A549 (cell line): Measurements from ENCODE around the gene ERAP2. TPM values are rescaled to one million over a fixed set of nuclear protein-coding genes. Genes with fewer than 3 reads are reported as not detected.

Source experiments
- ATAC-seq, 2 experiments: fragments of 200-7000 bp in 1 of 2; fragments of >200 bp in 1 of 2; cut with Nextera tagmentation in 1 of 2; cut with Tn5 transposase in 1 of 2; 3 replicates each; pipeline versions ENCODE4 v1.8.0 to v1.9.1; 2018 to 2020; ENCODE audit warnings: mild to moderate bottlenecking in 1 of 2, moderate library complexity in 1 of 2
- CTCF ChIA-PET: fragments of 300-600 bp; sonication (Branson Sonifier 250); formaldehyde crosslinking; extraction: SDS; loops from one replicate; lab custom pipeline; 2021; ENCODE audit warnings: antibody characterized with exemption, inconsistent platforms; lab: Yijun Ruan, JAX
- POLR2A ChIA-PET: fragments of 350-600 bp; formaldehyde crosslinking; extraction: SDS; loops from one replicate; lab custom pipeline; 2021; ENCODE audit warnings: antibody characterized with exemption, inconsistent platforms; lab: Yijun Ruan, JAX
- DNase-seq, 2 experiments: peaks; one replicate each; pipeline versions ENCODE4 v3.0.0 to v3.0.0-alpha.2; 2011 to 2016; ENCODE audit warnings: low read depth in 1 of 2, low spot score in 1 of 2
- FAIRE-seq: peaks from 2 replicates; lab custom pipeline; 2011; peaks lifted over from hg19 to GRCh38; lab: Jason Lieb, UNC
- H3K27ac ChIP-seq, 2 experiments: fragments of >200 bp; sonication (Bioruptor Twin); formaldehyde crosslinking; 3 replicates each; pipeline ENCODE4 v1.5.1; 2016 to 2017
- H3K4me1 ChIP-seq: fragments of >200 bp; sonication (Bioruptor Twin); formaldehyde crosslinking; 3 replicates; pipeline ENCODE4 v1.6.1; 2016
- H3K4me2 ChIP-seq: fragments of >200 bp; sonication (Bioruptor Twin); formaldehyde crosslinking; 3 replicates; pipeline ENCODE4 v1.6.1; 2016
- H3K4me3 ChIP-seq: fragments of >200 bp; sonication (Bioruptor Twin); formaldehyde crosslinking; 3 replicates; pipeline ENCODE4 v1.5.1; 2016
- H3K9me3 ChIP-seq: fragments of >200 bp; sonication (Bioruptor Twin); formaldehyde crosslinking; 3 replicates; pipeline ENCODE4 v1.6.1; 2016
- BHLHE40 ChIP-seq: IDR thresholded peaks from 2 replicates; pipeline ENCODE4 v1.6.1; 2012; ENCODE audit warnings: low read depth, low read length, inconsistent platforms
- CBX8 ChIP-seq: fragments of 200-600 bp; sonication (generic); IDR thresholded peaks from 2 replicates; pipeline ENCODE4 v1.6.1; 2016
- CHD2 ChIP-seq: fragments of 150-350 bp; IDR thresholded peaks from 2 replicates; pipeline ENCODE4 v1.6.1; 2014; ENCODE audit warnings: low read length; ENCODE audit not compliant: partially characterized antibody
- FOSL2 ChIP-seq, 2 experiments: fragments of 450-650 bp in 1 of 2; fragments of >200 bp in 1 of 2; sonication (Bioruptor Twin) in 1 of 2; formaldehyde crosslinking; IDR thresholded peaks; 2 replicates each; pipeline versions ENCODE4 v1.5.0 to v1.6.1; 2016 to 2020; ENCODE audit warnings: mild to moderate bottlenecking in 1 of 2, moderate library complexity in 1 of 2
- HMGXB4 ChIP-seq: fragments of 250-450 bp; sonication (Bioruptor Pico); IDR thresholded peaks from 2 replicates; pipeline ENCODE4 v1.5.0; 2021; ENCODE audit warnings: mild to moderate bottlenecking, moderate library complexity, borderline replicate concordance
- HOXA7 ChIP-seq: fragments of 250-450 bp; sonication (Bioruptor Pico); IDR thresholded peaks from 2 replicates; pipeline ENCODE4 v1.5.0; 2020; ENCODE audit warnings: mild to moderate bottlenecking, moderate library complexity
- JUN ChIP-seq, 2 experiments: fragments of >200 bp; sonication (Bioruptor Twin); formaldehyde crosslinking; IDR thresholded peaks; 2 replicates in 1 of 2; 3 replicates in 1 of 2; pipeline ENCODE4 v1.6.1; 2016 to 2017
- MAX ChIP-seq: IDR thresholded peaks from 2 replicates; pipeline ENCODE4 v1.6.1; 2012
- NPAS2 ChIP-seq: fragments of 250-450 bp; sonication (Bioruptor Pico); IDR thresholded peaks from 2 replicates; pipeline ENCODE4 v1.8.0; 2022; ENCODE audit warnings: mild to moderate bottlenecking, moderate library complexity, borderline replicate concordance
- POLR2A ChIP-seq: IDR thresholded peaks from 2 replicates; pipeline ENCODE4 v1.6.1; 2012; ENCODE audit warnings: mild to moderate bottlenecking, low read length
- POLR2AphosphoS2 ChIP-seq: conservative IDR thresholded peaks from 2 replicates; pipeline ENCODE4 v1.6.1; 2012; ENCODE audit warnings: low read length, improper control_type of control experiment, inconsistent platforms
- RCOR1 ChIP-seq: fragments of 150-350 bp; IDR thresholded peaks from 2 replicates; pipeline ENCODE4 v1.6.1; 2014; ENCODE audit warnings: antibody characterized with exemption, low read length, low read depth
- REST ChIP-seq: fragments of 200-600 bp; sonication (generic); IDR thresholded peaks from 2 replicates; pipeline ENCODE4 v1.6.1; 2016; ENCODE audit warnings: antibody characterized with exemption, mild to moderate bottlenecking, moderate library complexity
- RFX5 ChIP-seq: fragments of 450-650 bp; IDR thresholded peaks from 2 replicates; pipeline ENCODE4 v1.7.1; 2014; ENCODE audit warnings: antibody characterized with exemption, mild to moderate bottlenecking, moderate library complexity
- TP53 ChIP-seq: fragments of 250-450 bp; sonication (Bioruptor Pico); IDR thresholded peaks from 2 replicates; pipeline ENCODE4 v1.5.0; 2021; ENCODE audit warnings: mild to moderate bottlenecking, moderate library complexity
- USF2 ChIP-seq: fragments of 450-650 bp; IDR thresholded peaks from 2 replicates; pipeline ENCODE4 v1.6.1; 2014; ENCODE audit warnings: antibody characterized with exemption
- ZC3H11A ChIP-seq: fragments of 450-650 bp; IDR thresholded peaks from 2 replicates; pipeline ENCODE4 v1.6.1; 2014; ENCODE audit warnings: antibody characterized with exemption, mild to moderate bottlenecking
- WGBS: methylation state at CpG from one replicate; pipeline ENCODE4 v1.1.6; 2017; ENCODE audit errors: missing lambda C conversion rate; 5-methylcytosine and 5-hydroxymethylcytosine counted together
- polyA plus RNA-seq, 4 experiments: library from polyadenylated mRNA; depleted of rRNA in 3 of 4; stranded (reverse); fragments of >200 nt; fragmentation: RNase III in 1 of 4; extraction: RNeasy Plus Mini Kit Qiagen cat#74134 plus additional on column Dnase treatment in 1 of 4; gene quantifications; 2 replicates in 3 of 4; 3 replicates in 1 of 4; pipeline ENCODE4 v1.2.3, GENCODE V29; 2011 to 2017

ERAP2 gene
- polyA plus RNA-seq, 2 of the 4 experiments (the other 2 are of a cell fraction): 1.0 to 2.2 TPM

- POLR2A ChIA-PET: no interaction called here
Measured at GRCh38 chr5:96879665-96880064, 3.4 kb downstream of the ERAP2 start.

GRCh38 chr5:96880444-96881164 is 4.3 kb downstream of the ERAP2 start:
- Histone ChIP-seq H3K4me2 (peak overlapping the region; percentile 21; the same call in 1 of the 3 replicates), H3K4me1 (peaks cover 17% of the 10 kb centered on the region; the same call in 2 of the 3 replicates), H3K27ac (no peak overlapping the region), H3K9me3 (no peaks in the 10 kb centered on the region), H3K4me3 (no peak overlapping the region)
- peak; percentile 50 to 72; a peak in 5 of 6 replicates for ATAC-seq
- peak in 1 of 2 experiments; percentile 58 for DNase-seq
- FAIRE-seq: no peak
- no peak for TF ChIP-seq JUN (IDR thresholded peaks at IDR 0.05)
- TF ChIP-seq FOSL2 (IDR thresholded peaks at IDR 0.05): no peak
- TF ChIP-seq FOSL2 (CRISPR knock-in tag; IDR thresholded peaks at IDR 0.05): peak; percentile 58
- ChIA-PET POLR2A (no interaction called here), CTCF (interaction anchor here (1.6 kb wide), 1 partner anchor 12 kb away, joined by 4 read pairs; no protein-coding TSS in a partner anchor)
- 76% methylated on average over 4 of the region's 4 CpGs for WGBS

More at GRCh38 chr5:96879665-96880064, 3.4 kb downstream of the ERAP2 start:
- CTCF ChIA-PET: interaction anchor here (1.6 kb wide), 1 partner anchor 11 kb away, joined by 4 read pairs; no protein-coding TSS in a partner anchor
- TF ChIP-seq CHD2: no peak
- TF ChIP-seq TP53 (CRISPR knock-in tag): no peak
- no peak for TF ChIP-seq RCOR1
- no peak for TF ChIP-seq HMGXB4 (CRISPR knock-in tag)
- no peak for TF ChIP-seq RFX5
- no peak for TF ChIP-seq REST
- no peak for TF ChIP-seq POLR2A
- no peak for TF ChIP-seq POLR2AphosphoS2
- no peak for TF ChIP-seq CBX8
- TF ChIP-seq ZC3H11A: no peak
- TF ChIP-seq BHLHE40: no peak
- no peak for TF ChIP-seq HOXA7 (CRISPR knock-in tag)
- no peak for TF ChIP-seq MAX
- TF ChIP-seq USF2: no peak
- TF ChIP-seq NPAS2: no peak
- TF ChIP-seq, all 56 proteins: peak for 0
- H3K9me3 ChIP-seq: no peaks in the 10 kb centered on the region
- FAIRE-seq (no peak), DNase-seq (no peak), ATAC-seq (no peak)
- H3K27ac ChIP-seq: no peak overlapping the region
- no peak overlapping the region for H3K4me3 ChIP-seq
- WGBS: 80% methylated on average over 3 of the region's 3 CpGs
- H3K4me2 ChIP-seq: no peak overlapping the region
- H3K4me1 ChIP-seq: peaks cover 17% of the 10 kb centered on the region; the same call in 2 of the 3 replicates
